HCT116 (cell line): ENCODE results near the gene CHERP. TPM values are rescaled to one million over a fixed set of nuclear protein-coding genes. Genes with fewer than 3 reads are reported as not detected.

Source experiments
- ATAC-seq: fragments of 200-7000 bp; cut with Tn5 transposase; 2 replicates; pipeline ENCODE4 v1.9.1; 2020; ENCODE audit warnings: mild to moderate bottlenecking, moderate library complexity
- BruUV-seq: library from RNA; stranded (reverse); fragments of 400-500 nt; replicated peaks from 2 replicates; lab custom pipeline; 2021; lab: Mats Ljungman, UMichigan
- CTCF ChIA-PET: fragments of 300-600 bp; sonication (Branson Sonifier 250); formaldehyde crosslinking; loops from one replicate; lab custom pipeline; 2021; ENCODE audit warnings: antibody characterized with exemption; lab: Charles Lee
- POLR2A ChIA-PET: fragments of 300-600, 350-600 bp; sonication (Branson Sonifier 250); formaldehyde crosslinking; loops from one replicate; lab custom pipeline; 2021; ENCODE audit warnings: antibody characterized with exemption; lab: Charles Lee
- RAD21 ChIA-PET, 2 experiments: fragments of 300-600 bp; sonication (Branson Sonifier 250); formaldehyde crosslinking; loops; one replicate each; lab custom pipeline; 2023; ENCODE audit warnings: low total read pairs in 2 of 2; ENCODE audit not compliant: uncharacterized antibody in 2 of 2, unreplicated experiment in 2 of 2, low non-redundant PET in 1 of 2; lab: Charles Lee
- DNase-seq: peaks from one replicate; pipeline ENCODE4 v3.0.0-alpha.2; 2010; ENCODE audit warnings: low read depth, low spot score
- H2AFZ ChIP-seq: fragments of 200-600 bp; shearing (Covaris generic), sonication (generic); 2 replicates; pipeline ENCODE4 v1.6.1; 2017; ENCODE audit warnings: low read depth, mixed run types, mixed read lengths, antibody characterized with exemption, low read length; ENCODE audit not compliant: poor library complexity, severe bottlenecking
- H3K27ac ChIP-seq: 2 replicates; pipeline ENCODE4 v1.5.1; 2012; ENCODE audit warnings: low read depth, low read length
- H3K27me3 ChIP-seq: fragments of 200-600 bp; sonication (generic); 2 replicates; pipeline ENCODE4 v1.6.1; 2016; ENCODE audit warnings: mixed run types, low read length, mixed read lengths; ENCODE audit not compliant: insufficient read depth
- H3K36me3 ChIP-seq, 2 experiments: fragments of 200-500 bp in 1 of 2; fragments of 200-600 bp in 1 of 2; sonication (Bioruptor generic) in 1 of 2; sonication (generic) in 1 of 2; 2 replicates each; pipeline versions ENCODE4 v1.5.1 to v1.6.1; 2014 to 2016; ENCODE audit warnings: low read length in 2 of 2, inconsistent platforms in 1 of 2, mixed read lengths in 1 of 2, mixed run types in 1 of 2; ENCODE audit not compliant: insufficient read depth in 2 of 2, control insufficient read depth in 1 of 2
- H3K4me1 ChIP-seq, 2 experiments: fragments of 200-600 bp in 1 of 2; sonication (generic) in 1 of 2; 2 replicates each; pipeline versions ENCODE4 v1.5.1 to v1.6.1; 2012 to 2017; ENCODE audit warnings: low read length in 2 of 2, inconsistent platforms in 1 of 2, mild to moderate bottlenecking in 1 of 2, mixed read lengths in 1 of 2, mixed run types in 1 of 2, moderate library complexity in 1 of 2; ENCODE audit not compliant: insufficient read depth in 2 of 2, control insufficient read depth in 1 of 2
- H3K4me2 ChIP-seq: fragments of 200-600 bp; sonication (generic); 2 replicates; pipeline ENCODE4 v1.6.1; 2017; ENCODE audit warnings: mixed run types, low read length, mixed read lengths
- H3K4me3 ChIP-seq, 2 experiments: fragments of 200-600 bp in 1 of 2; sonication (generic) in 1 of 2; replicated peaks in 1 of 2; 2 replicates each; pipeline ENCODE4 v1.5.1; 2011 to 2016; ENCODE audit warnings: low read length in 2 of 2, control low read depth in 1 of 2, low read depth in 1 of 2, mild to moderate bottlenecking in 1 of 2, mixed read lengths in 1 of 2, mixed run types in 1 of 2
- H3K79me2 ChIP-seq: fragments of 200-600 bp; sonication (generic); 2 replicates; pipeline ENCODE4 v1.6.1; 2017; ENCODE audit warnings: mild to moderate bottlenecking, mixed run types, low read length, moderate library complexity, mixed read lengths; ENCODE audit not compliant: insufficient read depth
- H3K9ac ChIP-seq: fragments of 200-600 bp; sonication (generic); 2 replicates; pipeline ENCODE4 v1.6.1; 2016; ENCODE audit warnings: low read length, mixed read lengths
- H3K9me2 ChIP-seq: fragments of 200-600 bp; sonication (generic), shearing (Covaris generic); 2 replicates; pipeline ENCODE4 v1.6.1; 2017; ENCODE audit warnings: mixed run types, mild to moderate bottlenecking, moderate library complexity; ENCODE audit not compliant: insufficient read depth
- H3K9me3 ChIP-seq, 2 experiments: fragments of 200-500 bp in 1 of 2; fragments of 200-600 bp in 1 of 2; sonication (Bioruptor generic) in 1 of 2; sonication (generic) in 1 of 2; 2 replicates each; pipeline ENCODE4 v1.6.1; 2014 to 2017; ENCODE audit warnings: low read length in 2 of 2, mixed read lengths in 2 of 2, inconsistent platforms in 1 of 2, low read depth in 1 of 2, mild to moderate bottlenecking in 1 of 2, mixed run types in 1 of 2, moderate library complexity in 1 of 2; ENCODE audit not compliant: control insufficient read depth in 1 of 2, insufficient read depth in 1 of 2
- H4K20me1 ChIP-seq: fragments of 200-600 bp; sonication (generic), shearing (Covaris generic); 2 replicates; pipeline ENCODE4 v1.6.1; 2017; ENCODE audit warnings: mixed run types, mild to moderate bottlenecking, moderate library complexity; ENCODE audit not compliant: insufficient read depth
- POLR2A ChIP-seq: IDR thresholded peaks from 2 replicates; pipeline ENCODE4 v1.7.0; 2011; ENCODE audit warnings: borderline replicate concordance; ENCODE audit not compliant: insufficient read depth, insufficient read length; ENCODE audit errors: extremely low read depth
- SP1 ChIP-seq: IDR thresholded peaks from 2 replicates; pipeline ENCODE4 v1.6.1; 2012; ENCODE audit warnings: low read depth
- SRF ChIP-seq: IDR thresholded peaks from 2 replicates; pipeline ENCODE4 v1.6.1; 2012; ENCODE audit warnings: low read depth
- YY1 ChIP-seq: IDR thresholded peaks from 2 replicates; pipeline ENCODE4 v1.6.1; 2011; ENCODE audit warnings: low read length, low read depth, moderate library complexity, mild to moderate bottlenecking; ENCODE audit not compliant: insufficient replicate concordance; ENCODE audit errors: extremely low read depth
- ZBTB33 ChIP-seq: IDR thresholded peaks from 2 replicates; pipeline ENCODE4 v1.6.1; 2011; ENCODE audit warnings: mild to moderate bottlenecking, low read length, moderate library complexity; ENCODE audit not compliant: insufficient replicate concordance; ENCODE audit errors: extremely low read depth
- ZFX ChIP-seq: fragments of 450-650 bp; IDR thresholded peaks from 2 replicates; pipeline ENCODE4 v1.6.1; 2017
- intact Hi-C: fragments of 100-400 bp; cut with micrococcal nuclease; formaldehyde crosslinking; loops from 2 replicates; pipeline ENCODE4 v1.10.0; 2022
- total RNA-seq: library from RNA; stranded (reverse); gene quantifications from one replicate; pipeline ENCODE4 v1.2.1, GENCODE V29; 2021; ENCODE audit not compliant: unreplicated experiment

The CHERP gene
- total RNA-seq, 1 experiment from 2014 or later: 65.8 TPM

DNA sequence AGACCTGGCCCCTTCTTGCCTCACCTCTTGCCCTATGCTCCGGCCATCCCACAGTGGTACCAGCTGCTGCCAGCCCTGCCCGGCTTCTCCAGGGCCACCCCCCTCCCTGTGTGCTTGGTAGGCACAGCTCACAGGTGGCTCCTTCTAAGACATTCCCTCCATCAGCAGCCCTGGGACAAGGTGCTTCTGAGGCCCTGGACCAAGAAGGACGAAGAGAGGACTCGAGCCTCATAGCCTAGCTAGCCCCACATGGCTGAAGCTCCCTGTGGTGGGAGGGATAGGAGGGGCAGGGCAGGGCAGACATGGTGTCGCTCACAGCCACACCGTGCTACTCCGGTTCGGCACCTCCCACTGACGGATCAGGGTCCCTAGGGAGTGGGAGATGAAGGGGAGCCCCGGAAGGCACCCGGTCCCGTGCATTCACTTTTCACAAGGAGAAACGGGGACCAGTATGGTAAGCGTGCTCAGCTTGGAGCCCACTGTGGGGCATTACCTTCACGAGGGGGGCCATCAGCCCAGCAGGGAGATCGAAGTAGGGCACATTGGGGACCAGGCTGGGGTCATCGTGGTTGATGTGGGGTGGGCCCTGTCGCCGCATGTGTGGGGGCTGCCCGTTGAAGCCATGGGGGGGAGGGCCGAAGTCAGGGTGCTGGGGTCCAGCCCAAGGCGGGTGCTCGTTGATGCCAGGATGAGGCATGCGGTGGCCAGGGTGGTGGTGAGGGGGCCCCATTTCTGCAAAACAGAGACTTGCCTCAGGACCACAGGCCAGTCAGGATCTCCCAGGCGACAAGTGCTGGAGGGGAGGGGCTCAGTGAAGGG lies 19.5 kb downstream of the CHERP start:
- H3K79me2 ChIP-seq: peaks cover 17% of the 10 kb centered on the region
- intact Hi-C loops: no loop called here
- TF ChIP-seq SRF (no peak), ZBTB33 (no peak), YY1 (no peak), ZFX (no peak), POLR2A (no peak), SP1 (no peak)
- TF ChIP-seq, all 23 proteins: peak for 0
- no peaks in the 10 kb centered on the region for H3K27me3 ChIP-seq
- H3K9me2 ChIP-seq: no peaks in the 10 kb centered on the region
- peaks cover 51 to 78% of the 10 kb centered on the region in 2 experiments; a peak in 3 of 4 replicates for H3K36me3 ChIP-seq
- DNase-seq: no peak
- H3K4me3 ChIP-seq: no peak overlapping the region
- no peak overlapping the region for H2AFZ ChIP-seq
- no peaks in the 10 kb centered on the region for H3K9me3 ChIP-seq
- ChIA-PET POLR2A (no interaction called here), CTCF (no interaction called here), RAD21 (interaction anchor here in 1 of 2 experiments (0.7 kb wide), 1 partner anchor 45 kb away, joined by 4 read pairs; no protein-coding TSS in a partner anchor)
- H3K9ac ChIP-seq: no peak overlapping the region
- no peaks in the 10 kb centered on the region for H4K20me1 ChIP-seq
- no peak overlapping the region for H3K27ac ChIP-seq
- H3K4me2 ChIP-seq: no peak overlapping the region
- no TSS peak for BruUV-seq
- H3K4me1 ChIP-seq: no peaks in the 10 kb centered on the region
- no peak for ATAC-seq
